A549 treated with ZK216348 at 1 μM for 4 hours (cell line): Measurements from ENCODE around the gene GABRB1. TPM values are rescaled to one million over a fixed set of nuclear protein-coding genes. Genes with fewer than 3 reads are reported as not detected.

ENCODE experiments used
- total RNA-seq: library from RNA; stranded (reverse); fragments of 200-300 nt; extraction: Qiagen RNA extraction; gene quantifications from 5 replicates; pipeline ENCODE4 v1.2.3, GENCODE V29; 2022; ENCODE audit warnings: low read depth

The GABRB1 gene
- total RNA-seq = not detected in 5 replicates

GRCh38 chr4:47031011-47031678, at the start of gene GABRB1:
GABRB1 (plus strand) TSS chr4:47031567.

GRCh38 chr4:46993075-46994006, 38.0 kb upstream of the GABRB1 start, which contains the start of gene GABRA4:
GABRA4 (minus strand) TSS chr4:46993581; CDS start chr4:46993424, 157 bp downstream.

GRCh38 chr4:47463235-47463956, 432.0 kb downstream of the GABRB1 start, which contains the start of gene COMMD8:
COMMD8 (minus strand) TSS chr4:47463702; CDS start chr4:47463651, 51 bp downstream.

Other genes with a start within 250 kb of the GABRB1 start
- gene COX7B2, start 122.3 kb upstream of the GABRB1 start, total RNA-seq = not detected in 5 replicates
- not detected in 5 replicates for gene GABRA4, start 38.0 kb upstream of the GABRB1 start, total RNA-seq